ENCODE measurements around the gene CBLC. TPM values are rescaled to one million over a fixed set of nuclear protein-coding genes. Genes with fewer than 3 reads are reported as not detected.
A peak's percentile ranks its signal among the peaks of the same experiment; 100 is the strongest.

Gene CBLC
- total RNA-seq, 4 donors from 2014 or later: 0.49 TPM; not detected in 3

DNA sequence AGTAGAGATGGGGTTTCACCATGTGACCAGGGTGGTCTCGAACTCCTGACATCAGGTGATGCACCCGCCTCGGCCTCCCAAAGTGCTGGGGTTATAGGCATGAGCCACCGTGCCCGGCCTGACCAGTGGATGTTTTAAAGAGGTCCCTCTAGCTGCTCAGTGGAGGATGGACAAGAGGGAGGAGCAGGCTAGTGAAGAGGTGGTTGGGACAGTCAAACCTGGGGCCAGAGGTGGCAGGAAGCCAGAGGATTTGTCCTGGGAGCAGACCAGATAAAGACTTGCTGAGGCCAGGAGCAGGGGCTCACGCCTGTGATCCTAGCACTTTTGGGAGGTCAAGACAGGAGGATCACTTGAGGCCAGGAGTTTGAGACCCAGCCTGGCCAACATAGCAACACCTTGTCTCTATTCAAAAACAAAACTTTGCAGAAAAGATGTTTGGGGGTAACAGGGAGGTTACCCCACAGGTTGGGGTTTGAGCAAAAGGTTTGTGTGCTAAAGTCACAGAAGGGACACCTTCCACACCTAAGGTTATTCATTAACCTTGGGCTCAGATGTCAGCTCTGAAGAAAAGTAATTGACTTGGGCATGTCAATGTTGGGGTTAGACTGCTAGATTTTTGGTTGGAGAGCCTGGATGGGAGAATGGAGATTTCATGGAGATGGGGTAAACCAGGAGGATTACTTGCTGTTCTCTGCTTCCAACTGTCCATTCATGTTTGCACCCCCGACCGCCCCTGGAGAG, 40.2 kb downstream of the CBLC start:
- Histone ChIP-seq H3K4me1 (peaks cover 0 to 8% of the 10 kb centered on the region in 2 donors), H3K9me3 (no peaks in the 10 kb centered on the region), H3K36me3 (no peaks in the 10 kb centered on the region), H3K4me3 (no peak overlapping the region), H3K27ac (no peak overlapping the region), H3K27me3 (no peaks in the 10 kb centered on the region)
- DNase-seq (no peak), ATAC-seq (no peak)
- in situ Hi-C loops (cut with MboI; ENCODE audit: low sequenced_read_pairs in 4 of 4) (no loop called here), intact Hi-C loops (cut with DNase I; ENCODE audit: low total_unique reads) (no loop called here)
- TF ChIP-seq, protein P1, sequence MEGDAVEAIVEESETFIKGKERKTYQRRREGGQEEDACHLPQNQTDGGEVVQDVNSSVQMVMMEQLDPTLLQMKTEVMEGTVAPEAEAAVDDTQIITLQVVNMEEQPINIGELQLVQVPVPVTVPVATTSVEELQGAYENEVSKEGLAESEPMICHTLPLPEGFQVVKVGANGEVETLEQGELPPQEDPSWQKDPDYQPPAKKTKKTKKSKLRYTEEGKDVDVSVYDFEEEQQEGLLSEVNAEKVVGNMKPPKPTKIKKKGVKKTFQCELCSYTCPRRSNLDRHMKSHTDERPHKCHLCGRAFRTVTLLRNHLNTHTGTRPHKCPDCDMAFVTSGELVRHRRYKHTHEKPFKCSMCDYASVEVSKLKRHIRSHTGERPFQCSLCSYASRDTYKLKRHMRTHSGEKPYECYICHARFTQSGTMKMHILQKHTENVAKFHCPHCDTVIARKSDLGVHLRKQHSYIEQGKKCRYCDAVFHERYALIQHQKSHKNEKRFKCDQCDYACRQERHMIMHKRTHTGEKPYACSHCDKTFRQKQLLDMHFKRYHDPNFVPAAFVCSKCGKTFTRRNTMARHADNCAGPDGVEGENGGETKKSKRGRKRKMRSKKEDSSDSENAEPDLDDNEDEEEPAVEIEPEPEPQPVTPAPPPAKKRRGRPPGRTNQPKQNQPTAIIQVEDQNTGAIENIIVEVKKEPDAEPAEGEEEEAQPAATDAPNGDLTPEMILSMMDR (IDR thresholded peaks at IDR 0.05 in 4 of 5, conservative IDR thresholded peaks at IDR 0.05 in 1 of 5): no peak
- no peak for TF ChIP-seq POLR2A (IDR thresholded peaks at IDR 0.05)

DNA sequence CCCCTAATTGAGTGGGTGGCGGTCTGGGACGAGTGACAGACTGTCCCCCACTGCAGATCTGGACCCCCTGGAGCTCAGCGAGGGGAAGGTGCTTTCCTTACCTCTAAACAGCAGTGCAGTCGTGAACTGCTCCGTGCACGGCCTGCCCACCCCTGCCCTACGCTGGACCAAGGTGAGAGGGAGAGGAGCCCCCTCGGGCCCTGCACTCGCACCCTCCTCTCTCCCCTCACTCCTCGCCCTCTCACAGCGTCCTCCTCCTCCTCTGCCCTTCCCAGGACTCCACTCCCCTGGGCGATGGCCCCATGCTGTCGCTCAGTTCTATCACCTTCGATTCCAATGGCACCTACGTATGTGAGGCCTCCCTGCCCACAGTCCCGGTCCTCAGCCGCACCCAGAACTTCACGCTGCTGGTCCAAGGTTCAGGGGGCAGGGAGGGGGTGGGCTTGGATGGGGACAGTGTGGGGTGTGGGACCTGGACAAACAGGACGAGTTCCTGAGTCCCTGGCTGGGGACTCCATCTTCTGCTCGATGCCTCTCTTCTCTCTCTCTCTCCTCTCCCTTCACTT, 40.9 kb downstream of the CBLC start:
- no peak for TF ChIP-seq POLR2A (IDR thresholded peaks at IDR 0.05)
- TF ChIP-seq, protein P1 (IDR thresholded peaks at IDR 0.05 in 4 of 5, conservative IDR thresholded peaks at IDR 0.05 in 1 of 5): no peak
- no peak overlapping the region for H3K27ac ChIP-seq
- no peaks in the 10 kb centered on the region for H3K9me3 ChIP-seq
- peaks cover 0 to 8% of the 10 kb centered on the region in 2 donors for H3K4me1 ChIP-seq
- ATAC-seq (no peak), DNase-seq (no peak)
- H3K27me3 ChIP-seq: no peaks in the 10 kb centered on the region
- H3K4me3 ChIP-seq: no peak overlapping the region
- no peaks in the 10 kb centered on the region for H3K36me3 ChIP-seq
- in situ Hi-C loops (cut with MboI; ENCODE audit: low sequenced_read_pairs in 4 of 4) (no loop called here), intact Hi-C loops (cut with DNase I; ENCODE audit: low total_unique reads) (no loop called here)

DNA sequence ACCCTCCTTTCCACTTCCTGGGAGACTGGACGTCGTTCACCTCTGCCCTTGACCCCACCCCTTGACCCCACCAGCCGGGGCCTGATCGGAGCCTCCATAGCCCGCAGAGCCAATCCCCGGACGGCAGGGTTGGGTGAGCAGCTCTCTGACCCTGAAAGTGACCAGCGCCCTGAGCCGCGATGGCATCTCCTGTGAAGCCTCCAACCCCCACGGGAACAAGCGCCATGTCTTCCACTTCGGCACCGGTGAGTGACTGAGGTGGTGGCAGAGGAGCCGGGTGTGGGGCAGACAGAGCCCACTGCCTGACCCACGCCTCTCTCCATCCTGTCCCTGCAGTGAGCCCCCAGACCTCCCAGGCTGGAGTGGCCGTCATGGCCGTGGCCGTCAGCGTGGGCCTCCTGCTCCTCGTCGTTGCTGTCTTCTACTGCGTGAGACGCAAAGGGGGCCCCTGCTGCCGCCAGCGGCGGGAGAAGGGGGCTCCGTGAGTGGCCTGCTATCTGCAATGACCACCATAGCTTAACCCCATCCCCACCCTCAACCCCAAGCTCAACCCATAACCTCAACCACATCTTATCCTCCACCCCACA, 41.6 kb downstream of the CBLC start:
- Histone ChIP-seq H3K27me3 (no peaks in the 10 kb centered on the region), H3K27ac (no peak overlapping the region), H3K4me3 (no peak overlapping the region), H3K9me3 (no peaks in the 10 kb centered on the region), H3K4me1 (peaks cover 0 to 8% of the 10 kb centered on the region in 2 donors), H3K36me3 (no peaks in the 10 kb centered on the region)
- in situ Hi-C loops (cut with MboI; ENCODE audit: low sequenced_read_pairs in 4 of 4): no loop called here
- intact Hi-C loops (cut with DNase I; ENCODE audit: low total_unique reads): no loop called here
- no peak for DNase-seq
- TF ChIP-seq POLR2A (IDR thresholded peaks at IDR 0.05): no peak
- TF ChIP-seq, protein P1 (IDR thresholded peaks at IDR 0.05 in 4 of 5, conservative IDR thresholded peaks at IDR 0.05 in 1 of 5): no peak
- ATAC-seq: no peak

DNA sequence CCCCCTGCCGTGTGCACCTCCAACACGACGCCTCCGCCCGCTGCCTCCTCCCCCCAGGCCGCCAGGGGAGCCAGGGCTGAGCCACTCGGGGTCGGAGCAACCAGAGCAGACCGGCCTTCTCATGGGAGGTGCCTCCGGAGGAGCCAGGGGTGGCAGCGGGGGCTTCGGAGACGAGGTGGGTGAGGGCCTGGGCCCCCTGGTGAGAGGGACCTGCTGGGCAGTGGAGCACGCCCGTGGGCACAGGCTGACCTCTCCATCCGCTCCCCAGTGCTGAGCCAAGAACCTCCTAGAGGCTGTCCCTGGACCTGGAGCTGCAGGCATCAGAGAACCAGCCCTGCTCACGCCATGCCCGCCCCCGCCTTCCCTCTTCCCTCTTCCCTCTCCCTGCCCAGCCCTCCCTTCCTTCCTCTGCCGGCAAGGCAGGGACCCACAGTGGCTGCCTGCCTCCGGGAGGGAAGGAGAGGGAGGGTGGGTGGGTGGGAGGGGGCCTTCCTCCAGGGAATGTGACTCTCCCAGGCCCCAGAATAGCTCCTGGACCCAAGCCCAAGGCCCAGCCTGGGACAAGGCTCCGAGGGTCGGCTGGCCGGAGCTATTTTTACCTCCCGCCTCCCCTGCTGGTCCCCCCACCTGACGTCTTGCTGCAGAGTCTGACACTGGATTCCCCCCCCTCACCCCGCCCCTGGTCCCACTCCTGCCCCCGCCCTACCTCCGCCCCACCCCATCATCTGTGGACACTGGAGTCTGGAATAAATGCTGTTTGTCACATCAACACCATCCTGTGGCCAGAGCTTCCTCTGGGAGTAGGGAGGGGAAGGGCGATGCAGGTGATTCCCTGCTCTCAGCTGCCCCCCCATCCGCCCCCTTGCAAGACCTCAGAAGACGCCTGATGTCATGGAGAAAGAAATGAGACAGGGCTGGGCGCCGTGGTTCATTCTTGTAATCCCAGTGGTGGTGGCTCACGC, 43.2 kb downstream of the CBLC start:
- Histone ChIP-seq H3K27me3 (no peaks in the 10 kb centered on the region), H3K27ac (peak overlapping the region; percentile 43 to 77 (median 72)), H3K9me3 (no peaks in the 10 kb centered on the region), H3K4me3 (peak overlapping the region in 1 of 4 donors; percentile 15), H3K36me3 (no peaks in the 10 kb centered on the region), H3K4me1 (peaks cover 0 to 8% of the 10 kb centered on the region in 2 donors)
- intact Hi-C loops (cut with DNase I; ENCODE audit: low total_unique reads): no loop called here
- in situ Hi-C loops (cut with MboI; ENCODE audit: low sequenced_read_pairs in 4 of 4): no loop called here
- no peak for TF ChIP-seq POLR2A (IDR thresholded peaks at IDR 0.05)
- TF ChIP-seq, protein P1 (IDR thresholded peaks at IDR 0.05 in 4 of 5, conservative IDR thresholded peaks at IDR 0.05 in 1 of 5): no peak
- DNase-seq (peak in 1 of 2 donors; percentile 25), ATAC-seq (peak; percentile 44 to 49)

Data from gastrocnemius medialis (tissue), 4 donors.